HepG2 (cell line): ENCODE data around the gene CLIC4. TPM values are rescaled to one million over a fixed set of nuclear protein-coding genes. Genes with fewer than 3 reads are reported as not detected.
A peak's percentile ranks its signal among the peaks of the same experiment; 100 is the strongest.

ENCODE experiments used
- ATF7-NPFF ChIP-seq: sonication (generic); formaldehyde crosslinking; IDR thresholded peaks from 2 replicates; pipeline ENCODE4 v1.8.1; 2023; ENCODE audit warnings: mild to moderate bottlenecking, low read depth, missing genetic modification reagents, moderate library complexity
- CCDC6 ChIP-seq: sonication (generic); formaldehyde crosslinking; IDR thresholded peaks from 2 replicates; pipeline ENCODE4 v1.8.1; 2022; ENCODE audit warnings: mild to moderate bottlenecking, missing genetic modification reagents, moderate library complexity
- CENPT ChIP-seq: sonication (generic); formaldehyde crosslinking; IDR thresholded peaks from 2 replicates; pipeline ENCODE4 v1.8.0; 2022; ENCODE audit warnings: low read depth, mild to moderate bottlenecking, moderate library complexity, missing genetic modification reagents
- ETV6 ChIP-seq: sonication (generic); formaldehyde crosslinking; conservative IDR thresholded peaks from 2 replicates; pipeline ENCODE4 v1.4.0; 2020; ENCODE audit warnings: missing genetic modification reagents
- FOXA1 ChIP-seq, 2 experiments: fragments of 450-650 bp in 1 of 2; sonication (generic) in 1 of 2; formaldehyde crosslinking in 1 of 2; IDR thresholded peaks; 2 replicates each; pipeline versions ENCODE4 v1.4.0 to v1.6.1; 2016 to 2020; ENCODE audit warnings: missing genetic modification reagents in 1 of 2
- NONO ChIP-seq, 2 experiments: fragments of 450-650 bp in 1 of 2; sonication (generic) in 1 of 2; formaldehyde crosslinking in 1 of 2; IDR thresholded peaks in 1 of 2; conservative IDR thresholded peaks in 1 of 2; 2 replicates each; pipeline versions ENCODE4 v1.6.1 to v1.8.0; 2017 to 2022; ENCODE audit warnings: mild to moderate bottlenecking in 1 of 2, missing genetic modification reagents in 1 of 2, moderate library complexity in 1 of 2
- PAF1 ChIP-seq: IDR thresholded peaks from 2 replicates; pipeline ENCODE4 v1.6.1; 2016; ENCODE audit warnings: missing genetic modification reagents, missing compliant biosample characterization
- REL ChIP-seq: sonication (generic); formaldehyde crosslinking; conservative IDR thresholded peaks from 2 replicates; pipeline ENCODE4 v1.8.0; 2022; ENCODE audit warnings: mild to moderate bottlenecking, missing genetic modification reagents, moderate library complexity
- SALL2 ChIP-seq: sonication (generic); formaldehyde crosslinking; IDR thresholded peaks from 2 replicates; pipeline ENCODE4 v1.8.1; 2023; ENCODE audit warnings: mild to moderate bottlenecking, missing genetic modification reagents, inconsistent platforms
- SP2 ChIP-seq: sonication (generic); formaldehyde crosslinking; IDR thresholded peaks from 2 replicates; pipeline ENCODE4 v1.5.1; 2020; ENCODE audit warnings: mild to moderate bottlenecking, missing genetic modification reagents
- SP5 ChIP-seq: IDR thresholded peaks from 2 replicates; pipeline ENCODE4 v1.6.1; 2016; ENCODE audit warnings: low read depth, borderline replicate concordance
- U2AF2 ChIP-seq: fragments of 200-400 bp; formaldehyde crosslinking; IDR thresholded peaks from 2 replicates; pipeline ENCODE4 v1.6.1; 2017; ENCODE audit warnings: low read depth, mild to moderate bottlenecking, low read length
- ZEB1 ChIP-seq: IDR thresholded peaks from 2 replicates; pipeline ENCODE4 v1.6.1; 2012; ENCODE audit warnings: mild to moderate bottlenecking, low read depth, inconsistent platforms; ENCODE audit not compliant: insufficient replicate concordance
- ZFP62 ChIP-seq: sonication (generic); formaldehyde crosslinking; IDR thresholded peaks from 2 replicates; pipeline ENCODE4 v1.4.0; 2020; ENCODE audit warnings: missing genetic modification reagents
- ZIK1 ChIP-seq: sonication (generic); formaldehyde crosslinking; IDR thresholded peaks from 2 replicates; pipeline ENCODE4 v1.5.0; 2020; ENCODE audit warnings: mild to moderate bottlenecking, low read depth, missing genetic modification reagents, borderline replicate concordance
- ZNF143 ChIP-seq: sonication (generic); formaldehyde crosslinking; IDR thresholded peaks from 2 replicates; pipeline ENCODE4 v1.4.0; 2020; ENCODE audit warnings: missing genetic modification reagents
- ZNF460 ChIP-seq: sonication (generic); formaldehyde crosslinking; IDR thresholded peaks from 2 replicates; pipeline ENCODE4 v1.5.1; 2020; ENCODE audit warnings: missing genetic modification reagents, mild to moderate bottlenecking, borderline replicate concordance
- ZNF605 ChIP-seq: sonication (generic); formaldehyde crosslinking; IDR thresholded peaks from 2 replicates; pipeline ENCODE4 v1.8.0; 2022; ENCODE audit warnings: mild to moderate bottlenecking, missing genetic modification reagents
- ZNF616 ChIP-seq: sonication (generic); formaldehyde crosslinking; IDR thresholded peaks from 2 replicates; pipeline ENCODE4 v1.5.0; 2020; ENCODE audit warnings: low read depth, mild to moderate bottlenecking, missing genetic modification reagents
- ZSCAN21 ChIP-seq: sonication (generic); formaldehyde crosslinking; IDR thresholded peaks from 2 replicates; pipeline ENCODE4 v1.8.0; 2022; ENCODE audit warnings: mild to moderate bottlenecking, missing genetic modification reagents, moderate library complexity, borderline replicate concordance
- polyA plus RNA-seq, 8 experiments: library from polyadenylated mRNA; depleted of rRNA in 3 of 8; stranded (reverse) in 7 of 8; unstranded in 1 of 8; fragments of >200 nt; fragmentation: Illumina TruSeq in 4 of 8; extraction: Trizol in 4 of 8; gene quantifications; 2 replicates each; pipeline versions ENCODE4 v1.2.1 to v1.2.3, GENCODE V29; 2011 to 2016; ENCODE audit warnings: low read depth in 4 of 8, missing spikeins in 1 of 8, mixed read lengths in 1 of 8; ENCODE audit not compliant: insufficient read depth in 1 of 8
- total RNA-seq, 5 experiments: library from RNA; depleted of rRNA; stranded (reverse); fragments of >200 nt; fragmentation: Illumina TruSeq; extraction: Trizol; gene quantifications; 2 replicates each; pipeline ENCODE4 v1.2.3, GENCODE V29; 2016; ENCODE audit warnings: low read depth in 1 of 5
- TF ChIP-seq, protein P1 (sequence below): sonication (generic); formaldehyde crosslinking; conservative IDR thresholded peaks from 2 replicates; pipeline ENCODE4 v1.8.0; 2022; ENCODE audit warnings: missing genetic modification reagents
- TF ChIP-seq, protein P2 (sequence below): sonication (generic); formaldehyde crosslinking; IDR thresholded peaks from 2 replicates; pipeline ENCODE4 v1.4.0; 2020; ENCODE audit warnings: mild to moderate bottlenecking, missing genetic modification reagents
- TF ChIP-seq, protein P3 (sequence below): IDR thresholded peaks from 2 replicates; pipeline ENCODE4 v1.6.1; 2016; ENCODE audit warnings: control low read depth
- TF ChIP-seq, protein P4 (sequence below): sonication (generic); formaldehyde crosslinking; IDR thresholded peaks from 2 replicates; pipeline ENCODE4 v1.4.0; 2020; ENCODE audit warnings: missing genetic modification reagents

CLIC4 gene
- total and polyA plus RNA-seq, 2 of the 13 experiments (the other 11 are each of a cell fraction or from before 2014, with no cell fraction given), result 23.3 to 77.4 TPM

DNA sequence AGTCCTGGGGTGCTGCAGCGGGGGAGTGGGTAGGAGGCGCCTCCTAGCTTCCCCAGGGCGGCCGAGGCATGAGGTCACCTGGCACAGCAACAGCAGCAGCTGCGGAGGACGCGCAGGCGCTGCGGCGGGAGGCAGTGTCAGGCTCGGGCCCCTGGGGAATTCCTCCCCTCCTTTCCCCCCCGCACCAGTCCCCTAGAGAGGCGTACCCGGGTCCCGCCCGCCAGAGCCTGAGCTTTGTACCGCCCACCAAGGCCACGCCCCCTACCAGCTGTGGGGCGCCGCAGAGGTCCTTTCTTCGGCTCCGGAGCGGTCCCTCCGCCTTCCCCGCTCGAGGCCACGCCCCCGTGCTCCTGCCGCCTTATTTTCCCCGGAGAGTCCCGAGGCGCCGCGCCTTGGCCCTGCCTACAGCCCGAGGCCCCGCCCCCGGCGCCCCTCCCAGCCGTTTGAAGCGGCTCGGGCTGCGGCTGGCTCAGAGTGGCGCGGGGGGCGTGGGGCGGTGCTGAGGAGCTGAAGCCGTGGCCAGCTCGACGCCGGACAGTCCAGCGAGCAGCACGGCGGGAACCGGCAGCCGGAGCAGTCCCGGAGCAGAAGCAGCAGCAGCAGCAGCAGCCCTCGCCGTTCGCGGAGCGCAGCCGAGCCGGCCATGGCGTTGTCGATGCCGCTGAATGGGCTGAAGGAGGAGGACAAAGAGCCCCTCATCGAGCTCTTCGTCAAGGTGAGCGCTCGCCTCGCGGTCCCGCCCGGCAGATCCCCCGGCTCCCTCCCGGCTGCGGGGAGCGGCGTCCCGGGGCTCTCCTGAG is at the start of gene CLIC4 (continued):
- TF ChIP-seq, protein P1, sequence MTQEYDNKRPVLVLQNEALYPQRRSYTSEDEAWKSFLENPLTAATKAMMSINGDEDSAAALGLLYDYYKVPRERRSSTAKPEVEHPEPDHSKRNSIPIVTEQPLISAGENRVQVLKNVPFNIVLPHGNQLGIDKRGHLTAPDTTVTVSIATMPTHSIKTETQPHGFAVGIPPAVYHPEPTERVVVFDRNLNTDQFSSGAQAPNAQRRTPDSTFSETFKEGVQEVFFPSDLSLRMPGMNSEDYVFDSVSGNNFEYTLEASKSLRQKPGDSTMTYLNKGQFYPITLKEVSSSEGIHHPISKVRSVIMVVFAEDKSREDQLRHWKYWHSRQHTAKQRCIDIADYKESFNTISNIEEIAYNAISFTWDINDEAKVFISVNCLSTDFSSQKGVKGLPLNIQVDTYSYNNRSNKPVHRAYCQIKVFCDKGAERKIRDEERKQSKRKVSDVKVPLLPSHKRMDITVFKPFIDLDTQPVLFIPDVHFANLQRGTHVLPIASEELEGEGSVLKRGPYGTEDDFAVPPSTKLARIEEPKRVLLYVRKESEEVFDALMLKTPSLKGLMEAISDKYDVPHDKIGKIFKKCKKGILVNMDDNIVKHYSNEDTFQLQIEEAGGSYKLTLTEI, result no peak
- TF ChIP-seq FOXA1 (IDR thresholded peaks at IDR 0.05) (no peak), FOXA1 (CRISPR knock-in tag; IDR thresholded peaks at IDR 0.05) (no peak), REL (CRISPR knock-in tag) (0 out of 2 replicates have a peak, but pooled peaks have one; percentile 50), NONO (IDR thresholded peaks at IDR 0.05) (no peak), NONO (CRISPR knock-in tag; conservative IDR thresholded peaks at IDR 0.05) (no peak; the same call in 1 of the 2 replicates), SP2 (CRISPR knock-in tag) (no peak), ZSCAN21 (peak; percentile 97), PAF1 (CRISPR knock-in tag) (no peak), ATF7-NPFF (CRISPR knock-in tag) (peak; percentile 84; the same call in 1 of the 2 replicates), SP5 (CRISPR knock-in tag) (peak; percentile 64; the same call in 1 of the 2 replicates), ZNF143 (CRISPR knock-in tag) (no peak), CENPT (CRISPR knock-in tag) (no peak), ZNF460 (peak; percentile 52; the same call in 1 of the 2 replicates), SALL2 (CRISPR knock-in tag) (peak; percentile 69; the same call in 1 of the 2 replicates), U2AF2 (no peak), ZNF616 (no peak), ZFP62 (CRISPR knock-in tag) (no peak), ETV6 (peak; percentile 51), CCDC6 (CRISPR knock-in tag) (peak; percentile 80), ZIK1 (peak; percentile 91; the same call in 1 of the 2 replicates), ZNF605 (CRISPR knock-in tag) (peak; percentile 97), ZEB1 (no peak)
- TF ChIP-seq, protein P2, sequence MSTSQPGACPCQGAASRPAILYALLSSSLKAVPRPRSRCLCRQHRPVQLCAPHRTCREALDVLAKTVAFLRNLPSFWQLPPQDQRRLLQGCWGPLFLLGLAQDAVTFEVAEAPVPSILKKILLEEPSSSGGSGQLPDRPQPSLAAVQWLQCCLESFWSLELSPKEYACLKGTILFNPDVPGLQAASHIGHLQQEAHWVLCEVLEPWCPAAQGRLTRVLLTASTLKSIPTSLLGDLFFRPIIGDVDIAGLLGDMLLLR (CRISPR knock-in tag), result no peak
- TF ChIP-seq, protein P3, sequence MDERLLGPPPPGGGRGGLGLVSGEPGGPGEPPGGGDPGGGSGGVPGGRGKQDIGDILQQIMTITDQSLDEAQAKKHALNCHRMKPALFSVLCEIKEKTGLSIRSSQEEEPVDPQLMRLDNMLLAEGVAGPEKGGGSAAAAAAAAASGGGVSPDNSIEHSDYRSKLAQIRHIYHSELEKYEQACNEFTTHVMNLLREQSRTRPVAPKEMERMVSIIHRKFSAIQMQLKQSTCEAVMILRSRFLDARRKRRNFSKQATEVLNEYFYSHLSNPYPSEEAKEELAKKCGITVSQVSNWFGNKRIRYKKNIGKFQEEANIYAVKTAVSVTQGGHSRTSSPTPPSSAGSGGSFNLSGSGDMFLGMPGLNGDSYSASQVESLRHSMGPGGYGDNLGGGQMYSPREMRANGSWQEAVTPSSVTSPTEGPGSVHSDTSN, result no peak
- TF ChIP-seq, protein P4, sequence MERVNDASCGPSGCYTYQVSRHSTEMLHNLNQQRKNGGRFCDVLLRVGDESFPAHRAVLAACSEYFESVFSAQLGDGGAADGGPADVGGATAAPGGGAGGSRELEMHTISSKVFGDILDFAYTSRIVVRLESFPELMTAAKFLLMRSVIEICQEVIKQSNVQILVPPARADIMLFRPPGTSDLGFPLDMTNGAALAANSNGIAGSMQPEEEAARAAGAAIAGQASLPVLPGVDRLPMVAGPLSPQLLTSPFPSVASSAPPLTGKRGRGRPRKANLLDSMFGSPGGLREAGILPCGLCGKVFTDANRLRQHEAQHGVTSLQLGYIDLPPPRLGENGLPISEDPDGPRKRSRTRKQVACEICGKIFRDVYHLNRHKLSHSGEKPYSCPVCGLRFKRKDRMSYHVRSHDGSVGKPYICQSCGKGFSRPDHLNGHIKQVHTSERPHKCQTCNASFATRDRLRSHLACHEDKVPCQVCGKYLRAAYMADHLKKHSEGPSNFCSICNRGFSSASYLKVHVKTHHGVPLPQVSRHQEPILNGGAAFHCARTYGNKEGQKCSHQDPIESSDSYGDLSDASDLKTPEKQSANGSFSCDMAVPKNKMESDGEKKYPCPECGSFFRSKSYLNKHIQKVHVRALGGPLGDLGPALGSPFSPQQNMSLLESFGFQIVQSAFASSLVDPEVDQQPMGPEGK, result peak; percentile 88
